Osteoblast (primary cell): ENCODE measurements around the gene PRKCB. TPM values are rescaled to one million over a fixed set of nuclear protein-coding genes. Genes with fewer than 3 reads are reported as not detected.

ENCODE experiments used
- DNase-seq: peaks from one replicate; pipeline ENCODE4 v3.0.0; 2011; ENCODE audit warnings: low spot score, mixed read lengths; ENCODE audit not compliant: insufficient read length; ENCODE audit errors: missing footprints
- H2AFZ ChIP-seq: 2 replicates; pipeline ENCODE4 v1.6.0; 2011; ENCODE audit warnings: mild to moderate bottlenecking, low read length
- H3K27ac ChIP-seq: 2 replicates; pipeline ENCODE4 v1.5.1; 2011; ENCODE audit warnings: mild to moderate bottlenecking, low read depth, low read length, moderate library complexity
- H3K27me3 ChIP-seq: 2 replicates; pipeline ENCODE4 v1.6.0; 2012; ENCODE audit warnings: mild to moderate bottlenecking, control low read depth, inconsistent platforms, low read length, moderate library complexity; ENCODE audit not compliant: insufficient read depth
- H3K36me3 ChIP-seq: 2 replicates; pipeline ENCODE4 v1.5.1; 2011; ENCODE audit warnings: mild to moderate bottlenecking, low read length, control low read depth, moderate library complexity; ENCODE audit not compliant: insufficient read depth
- H3K4me1 ChIP-seq: 2 replicates; pipeline ENCODE4 v1.5.1; 2011; ENCODE audit warnings: mild to moderate bottlenecking, low read length, control low read depth, moderate library complexity; ENCODE audit not compliant: insufficient read depth
- H3K4me2 ChIP-seq: 2 replicates; pipeline ENCODE4 v1.6.0; 2011; ENCODE audit warnings: mild to moderate bottlenecking, low read length; ENCODE audit not compliant: insufficient read depth
- H3K4me3 ChIP-seq: fragments of 200-600 bp; sonication (generic); 3 replicates; pipeline ENCODE4 v1.5.1; 2012; ENCODE audit warnings: mild to moderate bottlenecking, low read length, inconsistent platforms; ENCODE audit not compliant: insufficient read depth
- H3K79me2 ChIP-seq: 2 replicates; pipeline ENCODE4 v1.6.0; 2012; ENCODE audit warnings: mild to moderate bottlenecking, low read length, control low read depth, inconsistent platforms; ENCODE audit not compliant: insufficient read depth
- H3K9me3 ChIP-seq: 2 replicates; pipeline ENCODE4 v1.5.1; 2011; ENCODE audit warnings: low read depth, low read length, control low read depth
- H4K20me1 ChIP-seq: 2 replicates; pipeline ENCODE4 v1.6.0; 2012; ENCODE audit warnings: mild to moderate bottlenecking, low read length, control low read depth; ENCODE audit not compliant: insufficient read depth
- total RNA-seq: library from RNA; depleted of rRNA; stranded (reverse); fragments of >200 nt; gene quantifications from 2 replicates; pipeline ENCODE4 v1.2.3, GENCODE V29; 2012
- TF ChIP-seq, protein P1 (sequence below): IDR thresholded peaks from 2 replicates; pipeline ENCODE4 v1.5.1; 2011; ENCODE audit warnings: mild to moderate bottlenecking, low read depth, low read length, moderate library complexity; ENCODE audit errors: extremely low read depth

PRKCB gene
- total RNA-seq, 1 donor, result under 0.01 TPM

DNA sequence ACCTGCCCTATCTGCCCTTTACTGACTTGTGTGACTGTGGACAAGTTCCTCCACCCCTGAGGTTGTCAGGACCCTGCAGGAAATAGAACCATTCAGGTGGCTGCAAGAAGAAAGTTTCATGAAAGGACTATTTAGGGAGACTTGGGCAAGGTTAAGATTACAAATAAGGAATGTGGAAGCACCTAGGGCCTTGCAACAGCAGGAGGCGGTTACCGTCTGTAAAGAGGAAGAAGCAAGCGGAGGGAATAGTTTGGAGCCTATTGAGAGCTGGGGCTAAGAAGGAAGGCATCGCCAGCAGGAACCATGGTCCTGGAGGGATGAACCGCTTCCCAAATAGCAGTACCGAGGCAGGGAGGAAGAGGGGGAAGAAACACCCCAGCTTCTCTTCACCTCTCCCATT lies 132.4 kb downstream of the PRKCB start:
- Histone ChIP-seq H3K27me3 (no peaks in the 10 kb centered on the region), H3K36me3 (no peaks in the 10 kb centered on the region), H4K20me1 (no peaks in the 10 kb centered on the region), H3K4me2 (no peak overlapping the region), H3K79me2 (no peaks in the 10 kb centered on the region), H3K9me3 (no peaks in the 10 kb centered on the region), H2AFZ (no peak overlapping the region), H3K27ac (no peak overlapping the region), H3K4me3 (no peak overlapping the region), H3K4me1 (no peaks in the 10 kb centered on the region)
- no peak for DNase-seq
- TF ChIP-seq, protein P1, sequence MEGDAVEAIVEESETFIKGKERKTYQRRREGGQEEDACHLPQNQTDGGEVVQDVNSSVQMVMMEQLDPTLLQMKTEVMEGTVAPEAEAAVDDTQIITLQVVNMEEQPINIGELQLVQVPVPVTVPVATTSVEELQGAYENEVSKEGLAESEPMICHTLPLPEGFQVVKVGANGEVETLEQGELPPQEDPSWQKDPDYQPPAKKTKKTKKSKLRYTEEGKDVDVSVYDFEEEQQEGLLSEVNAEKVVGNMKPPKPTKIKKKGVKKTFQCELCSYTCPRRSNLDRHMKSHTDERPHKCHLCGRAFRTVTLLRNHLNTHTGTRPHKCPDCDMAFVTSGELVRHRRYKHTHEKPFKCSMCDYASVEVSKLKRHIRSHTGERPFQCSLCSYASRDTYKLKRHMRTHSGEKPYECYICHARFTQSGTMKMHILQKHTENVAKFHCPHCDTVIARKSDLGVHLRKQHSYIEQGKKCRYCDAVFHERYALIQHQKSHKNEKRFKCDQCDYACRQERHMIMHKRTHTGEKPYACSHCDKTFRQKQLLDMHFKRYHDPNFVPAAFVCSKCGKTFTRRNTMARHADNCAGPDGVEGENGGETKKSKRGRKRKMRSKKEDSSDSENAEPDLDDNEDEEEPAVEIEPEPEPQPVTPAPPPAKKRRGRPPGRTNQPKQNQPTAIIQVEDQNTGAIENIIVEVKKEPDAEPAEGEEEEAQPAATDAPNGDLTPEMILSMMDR, result no peak

DNA sequence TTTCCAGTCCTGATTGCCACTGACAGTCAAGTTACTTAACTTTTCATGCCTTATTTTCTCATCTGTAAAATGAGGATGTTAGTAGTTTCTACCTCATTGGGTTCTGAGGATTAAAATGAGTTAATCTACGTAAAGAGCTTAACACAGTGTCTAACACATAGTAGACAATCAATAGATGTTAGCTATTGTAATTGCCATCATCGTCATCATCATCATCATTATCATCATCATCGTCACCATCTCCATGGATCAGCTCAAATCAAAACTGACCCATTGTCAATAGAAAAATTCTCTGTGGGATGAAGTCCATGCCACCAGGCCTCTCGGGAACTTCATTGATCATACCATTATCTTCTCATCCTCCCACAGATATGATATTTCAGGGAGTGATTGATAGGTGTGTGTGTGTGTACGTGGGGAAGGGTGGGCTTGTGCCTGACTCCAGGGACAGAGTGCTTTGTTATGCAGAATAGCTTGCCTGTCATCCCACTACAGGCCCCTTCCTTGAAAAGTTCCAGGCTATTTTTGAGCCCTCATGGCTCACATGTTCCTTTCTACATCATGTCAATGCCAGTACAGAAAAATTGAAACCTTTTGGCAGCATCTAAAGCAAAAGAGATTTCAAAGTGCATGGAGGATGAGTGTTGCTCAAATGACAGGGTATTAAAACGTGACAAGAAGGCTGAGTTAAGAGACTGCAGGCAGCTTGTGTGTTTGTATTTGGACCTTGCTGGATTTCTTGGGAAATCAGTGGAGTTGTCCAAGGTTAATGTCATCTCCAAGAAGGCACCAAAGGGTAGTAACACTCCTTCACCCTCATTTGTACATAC lies 133.9 kb downstream of the PRKCB start:
- Histone ChIP-seq H4K20me1 (no peaks in the 10 kb centered on the region), H2AFZ (no peak overlapping the region), H3K4me1 (no peaks in the 10 kb centered on the region), H3K27ac (no peak overlapping the region), H3K27me3 (no peaks in the 10 kb centered on the region), H3K9me3 (no peaks in the 10 kb centered on the region), H3K4me3 (no peak overlapping the region), H3K36me3 (no peaks in the 10 kb centered on the region), H3K4me2 (no peak overlapping the region), H3K79me2 (no peaks in the 10 kb centered on the region)
- TF ChIP-seq, protein P1, result no peak
- DNase-seq, result no peak

DNA sequence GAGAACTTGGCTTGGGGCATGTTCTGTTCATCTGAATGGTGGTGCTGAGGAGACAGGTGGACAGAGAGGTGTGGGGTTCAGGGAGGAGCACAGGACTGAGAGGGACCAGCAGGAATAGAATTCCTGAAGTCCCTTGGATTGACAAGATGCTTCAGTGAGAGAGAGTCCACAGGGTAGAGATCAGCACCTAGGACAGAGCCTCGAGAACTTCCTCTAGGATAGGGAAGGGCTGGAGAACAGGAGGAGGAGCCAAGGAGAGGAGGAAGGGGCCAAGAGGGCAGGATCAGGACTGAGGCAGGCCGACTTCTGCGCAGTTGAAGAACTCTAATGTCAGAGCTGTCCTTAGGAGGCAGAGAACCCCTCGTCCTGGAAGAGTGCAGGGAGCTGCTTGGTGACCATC lies 138.4 kb downstream of the PRKCB start:
- Histone ChIP-seq H3K36me3 (no peaks in the 10 kb centered on the region), H3K9me3 (peaks cover 2% of the 10 kb centered on the region), H3K79me2 (no peaks in the 10 kb centered on the region), H3K4me2 (no peak overlapping the region), H3K27ac (no peak overlapping the region), H4K20me1 (no peaks in the 10 kb centered on the region), H2AFZ (no peak overlapping the region), H3K4me3 (no peak overlapping the region), H3K27me3 (no peaks in the 10 kb centered on the region), H3K4me1 (no peaks in the 10 kb centered on the region)
- TF ChIP-seq, protein P1, result no peak
- DNase-seq, result no peak

DNA sequence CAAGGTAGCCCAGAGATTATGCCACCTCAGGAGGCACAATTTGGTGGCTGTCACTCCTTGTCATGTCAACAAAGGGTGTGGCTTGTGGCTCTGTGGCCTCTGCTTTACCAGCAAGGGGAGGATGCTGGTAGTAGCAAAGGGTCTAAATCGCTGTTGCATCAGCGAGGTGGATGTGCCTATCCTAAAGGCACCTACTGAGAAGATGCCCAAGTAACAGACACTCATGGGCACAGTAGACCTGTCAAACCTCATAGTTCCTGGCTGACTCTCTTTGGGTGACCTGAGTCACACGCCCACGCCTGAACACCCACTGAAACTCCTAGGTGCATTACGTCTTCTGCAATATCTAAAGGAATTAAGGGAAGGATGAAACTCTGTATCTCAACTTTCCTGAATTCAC lies 139.5 kb downstream of the PRKCB start:
- H3K9me3 ChIP-seq, result peaks cover 2% of the 10 kb centered on the region
- no peak overlapping the region for H3K4me3 ChIP-seq
- H3K79me2 ChIP-seq, result no peaks in the 10 kb centered on the region
- H3K4me2 ChIP-seq, result no peak overlapping the region
- H3K36me3 ChIP-seq, result no peaks in the 10 kb centered on the region
- no peaks in the 10 kb centered on the region for H3K27me3 ChIP-seq
- DNase-seq, result no peak
- no peaks in the 10 kb centered on the region for H3K4me1 ChIP-seq
- no peaks in the 10 kb centered on the region for H4K20me1 ChIP-seq
- no peak overlapping the region for H3K27ac ChIP-seq
- TF ChIP-seq, protein P1, result no peak
- H2AFZ ChIP-seq, result no peak overlapping the region
